A549 (cell line): ENCODE data around the gene ZSWIM7.

Source experiments
- CTCF ChIP-seq: fragments of >200 bp; sonication (Bioruptor Twin); formaldehyde crosslinking; IDR thresholded peaks from 3 replicates; pipeline ENCODE4 v1.5.1; 2016
- ZFP36 ChIP-seq: fragments of 450-650 bp; IDR thresholded peaks from 2 replicates; pipeline ENCODE4 v1.6.1; 2014; ENCODE audit warnings: borderline replicate concordance; ENCODE audit not compliant: partially characterized antibody

- TF ChIP-seq CTCF (no peak), ZFP36 (no peak)
Observed at GRCh38 chr17:16019347-16019746, 19.8 kb upstream of the ZSWIM7 start.
